Mesenchymal stem cell (in vitro differentiated cells and primary cell): ENCODE results near the gene ITK.

Experiments used
- DNase-seq: peaks from one replicate; pipeline ENCODE4 v3.0.0-alpha.2; 2013
- H2AFZ ChIP-seq: one replicate; pipeline ENCODE4 v1.6.1; 2013; ENCODE audit warnings: low read depth, mild to moderate bottlenecking, control low read depth, inconsistent platforms, low read length, moderate library complexity
- H2AK5ac ChIP-seq: 2 replicates; pipeline ENCODE4 v1.6.1; 2013; ENCODE audit warnings: low read length, moderate library complexity, mild to moderate bottlenecking, inconsistent platforms; ENCODE audit not compliant: severe bottlenecking
- H2BK120ac ChIP-seq: one replicate; pipeline ENCODE4 v1.6.1; 2013; ENCODE audit warnings: low read depth, mild to moderate bottlenecking, inconsistent platforms, low read length, moderate library complexity
- H2BK12ac ChIP-seq, 2 experiments: one replicate each; pipeline ENCODE4 v1.6.1; 2013; ENCODE audit warnings: inconsistent platforms in 2 of 2, low read length in 2 of 2, mild to moderate bottlenecking in 2 of 2, moderate library complexity in 2 of 2, control low read depth in 1 of 2
- H2BK15ac ChIP-seq: one replicate; pipeline ENCODE4 v1.6.1; 2013; ENCODE audit warnings: mild to moderate bottlenecking, low read depth, inconsistent platforms; ENCODE audit not compliant: poor library complexity, severe bottlenecking
- H2BK5ac ChIP-seq: 2 replicates; pipeline ENCODE4 v1.6.1; 2013; ENCODE audit warnings: low read depth, mild to moderate bottlenecking, low read length, control low read depth, inconsistent platforms; ENCODE audit not compliant: poor library complexity, severe bottlenecking
- H3K14ac ChIP-seq, 2 experiments: one replicate each; pipeline ENCODE4 v1.6.1; 2013; ENCODE audit warnings: inconsistent platforms in 2 of 2, low read length in 2 of 2, control low read depth in 1 of 2, mild to moderate bottlenecking in 1 of 2, moderate library complexity in 1 of 2
- H3K18ac ChIP-seq, 2 experiments: one replicate each; pipeline ENCODE4 v1.6.1; 2013; ENCODE audit warnings: inconsistent platforms in 2 of 2, low read length in 2 of 2, control low read depth in 1 of 2, low read depth in 1 of 2, mild to moderate bottlenecking in 1 of 2
- H3K23ac ChIP-seq, 2 experiments: one replicate each; pipeline ENCODE4 v1.6.1; 2013; ENCODE audit warnings: inconsistent platforms in 2 of 2, low read length in 2 of 2, mild to moderate bottlenecking in 2 of 2, moderate library complexity in 2 of 2, control low read depth in 1 of 2
- H3K27ac ChIP-seq: 2 replicates; pipeline ENCODE4 v1.5.1; 2013; ENCODE audit warnings: mild to moderate bottlenecking, moderate library complexity, low read length, control low read depth, inconsistent platforms; ENCODE audit not compliant: poor library complexity, severe bottlenecking
- H3K27me3 ChIP-seq, 2 experiments: 2 replicates each; pipeline versions ENCODE4 v1.6.1 to v1.7.0; 2013; ENCODE audit warnings: low read length in 2 of 2, mild to moderate bottlenecking in 2 of 2, moderate library complexity in 2 of 2, control low read depth in 1 of 2, inconsistent platforms in 1 of 2; ENCODE audit not compliant: control insufficient read depth in 1 of 2, insufficient read depth in 1 of 2
- H3K36me3 ChIP-seq, 2 experiments: 2 replicates each; pipeline versions ENCODE4 v1.6.1 to v1.7.0; 2013; ENCODE audit warnings: low read length in 2 of 2, control low read depth in 1 of 2, inconsistent platforms in 1 of 2, low read depth in 1 of 2, mild to moderate bottlenecking in 1 of 2; ENCODE audit not compliant: insufficient read depth in 2 of 2, control insufficient read depth in 1 of 2
- H3K4ac ChIP-seq, 2 experiments: one replicate each; pipeline ENCODE4 v1.6.1; 2013; ENCODE audit warnings: inconsistent platforms in 2 of 2, low read length in 2 of 2, mild to moderate bottlenecking in 2 of 2, moderate library complexity in 2 of 2, control low read depth in 1 of 2, low read depth in 1 of 2
- H3K4me1 ChIP-seq: 2 replicates; pipeline ENCODE4 v1.6.1; 2013; ENCODE audit warnings: low read depth, low read length, control low read depth; ENCODE audit not compliant: control insufficient read depth, insufficient read depth
- H3K4me2 ChIP-seq: 2 replicates; pipeline ENCODE4 v1.6.1; 2013; ENCODE audit warnings: low read length, mild to moderate bottlenecking, inconsistent platforms; ENCODE audit not compliant: poor library complexity, severe bottlenecking
- H3K4me3 ChIP-seq, 2 experiments: 2 replicates each; pipeline versions ENCODE4 v1.5.1 to v1.7.0; 2013; ENCODE audit warnings: low read length in 2 of 2, mild to moderate bottlenecking in 2 of 2, control low read depth in 1 of 2, low read depth in 1 of 2; ENCODE audit not compliant: insufficient read depth in 1 of 2
- H3K79me1 ChIP-seq: replicated peaks from 2 replicates; pipeline ENCODE4 v1.6.1; 2013; ENCODE audit warnings: mild to moderate bottlenecking, control low read depth, low read length, inconsistent platforms; ENCODE audit not compliant: poor library complexity, severe bottlenecking
- H3K9ac ChIP-seq: 2 replicates; pipeline ENCODE4 v1.7.0; 2013; ENCODE audit warnings: mild to moderate bottlenecking, low read length, moderate library complexity
- H3K9me3 ChIP-seq: 2 replicates; pipeline ENCODE4 v1.7.0; 2013; ENCODE audit warnings: mild to moderate bottlenecking, low read length; ENCODE audit not compliant: control insufficient read depth
- H4K8ac ChIP-seq: one replicate; pipeline ENCODE4 v1.6.1; 2013; ENCODE audit warnings: inconsistent platforms, mild to moderate bottlenecking, low read length, moderate library complexity
- H4K91ac ChIP-seq: one replicate; pipeline ENCODE4 v1.6.1; 2013; ENCODE audit warnings: mild to moderate bottlenecking, low read length, inconsistent platforms
- WGBS: methylation state at CpG from one replicate; pipeline ENCODE4 v1.1.7; 2013; ENCODE audit warnings: mixed read lengths; 5-methylcytosine and 5-hydroxymethylcytosine counted together

ITK gene

GRCh38 chr5:157290981-157291711, 110.5 kb downstream of the ITK start:
- Histone ChIP-seq H2BK15ac (no peak overlapping the region), H3K4me1 (peaks cover 16% of the 10 kb centered on the region), H3K4me3 (no peak overlapping the region), H3K4me2 (no peak overlapping the region), H2BK12ac (peak overlapping the region in 1 of 2 experiments; percentile 44), H3K9me3 (no peaks in the 10 kb centered on the region), H3K18ac (no peak overlapping the region), H3K27me3 (no peaks in the 10 kb centered on the region), H3K4ac (no peak overlapping the region), H2BK120ac (no peak overlapping the region), H3K23ac (no peak overlapping the region), H2BK5ac (peak overlapping the region; percentile 48), H2AFZ (no peak overlapping the region), H3K79me1 (peaks cover 4% of the 10 kb centered on the region), H3K9ac (no peak overlapping the region), H2AK5ac (peak overlapping the region; percentile 97), H4K8ac (peak overlapping the region; percentile 56), H3K27ac (peak overlapping the region; percentile 94), H4K91ac (no peak overlapping the region), H3K36me3 (peaks cover 2 to 16% of the 10 kb centered on the region in 2 experiments), H3K14ac (peak overlapping the region in 1 of 2 experiments; percentile 86)
- WGBS, result 71% methylated on average over 8 of the region's 10 CpGs
- peak; percentile 2 for DNase-seq

- peaks cover 4% of the 10 kb centered on the region for H3K79me1 ChIP-seq
- H3K36me3 ChIP-seq, result peaks cover 2 to 15% of the 10 kb centered on the region in 2 experiments
- no peak overlapping the region for H3K23ac ChIP-seq
- no peak overlapping the region for H2BK120ac ChIP-seq
- H4K91ac ChIP-seq, result no peak overlapping the region
- no peak overlapping the region for H3K4ac ChIP-seq
- no peak overlapping the region for H2AK5ac ChIP-seq
- no peak overlapping the region for H3K14ac ChIP-seq
- no peak overlapping the region for H2AFZ ChIP-seq
- H3K27ac ChIP-seq, result no peak overlapping the region
- no peak overlapping the region for H3K9ac ChIP-seq
- H3K9me3 ChIP-seq, result no peaks in the 10 kb centered on the region
- no peak overlapping the region for H4K8ac ChIP-seq
- H3K4me3 ChIP-seq, result no peak overlapping the region
- H3K27me3 ChIP-seq, result no peaks in the 10 kb centered on the region
- no peak overlapping the region for H3K4me2 ChIP-seq
- no peak overlapping the region for H2BK5ac ChIP-seq
- 100% methylated on average over 2 of the region's 3 CpGs for WGBS
- H3K18ac ChIP-seq, result no peak overlapping the region
- DNase-seq, result no peak
- no peak overlapping the region for H2BK12ac ChIP-seq
- no peak overlapping the region for H2BK15ac ChIP-seq
- H3K4me1 ChIP-seq, result peaks cover 10% of the 10 kb centered on the region
Observed at GRCh38 chr5:157292599-157292998, 112.0 kb downstream of the ITK start.

- H3K9ac ChIP-seq, result no peak overlapping the region
- H3K4me3 ChIP-seq, result no peak overlapping the region
- 78% methylated on average over 4 of the region's 7 CpGs for WGBS
- no peak overlapping the region for H2BK120ac ChIP-seq
- H4K8ac ChIP-seq, result no peak overlapping the region
- no peak overlapping the region for H2AFZ ChIP-seq
- peak overlapping the region; percentile 49 for H2AK5ac ChIP-seq
- no peak overlapping the region for H3K4me2 ChIP-seq
- H3K27me3 ChIP-seq, result no peaks in the 10 kb centered on the region
- no peak overlapping the region for H3K18ac ChIP-seq
- no peak overlapping the region for H2BK12ac ChIP-seq
- peaks cover 10% of the 10 kb centered on the region for H3K4me1 ChIP-seq
- H3K23ac ChIP-seq, result no peak overlapping the region
- H3K9me3 ChIP-seq, result no peaks in the 10 kb centered on the region
- H2BK5ac ChIP-seq, result no peak overlapping the region
- no peak overlapping the region for H3K4ac ChIP-seq
- DNase-seq, result no peak
- no peak overlapping the region for H4K91ac ChIP-seq
- peaks cover 0 to 18% of the 10 kb centered on the region in 2 experiments for H3K36me3 ChIP-seq
- no peak overlapping the region for H3K27ac ChIP-seq
- no peak overlapping the region for H2BK15ac ChIP-seq
- H3K79me1 ChIP-seq, result peaks cover 4% of the 10 kb centered on the region
- no peak overlapping the region for H3K14ac ChIP-seq
Observed at GRCh38 chr5:157294407-157295091, 113.9 kb downstream of the ITK start.

- Histone ChIP-seq H2BK15ac (no peak overlapping the region), H3K23ac (no peak overlapping the region), H4K91ac (no peak overlapping the region), H3K9ac (no peak overlapping the region), H3K9me3 (no peaks in the 10 kb centered on the region), H2BK12ac (no peak overlapping the region), H4K8ac (no peak overlapping the region), H3K27me3 (no peaks in the 10 kb centered on the region), H3K4me1 (peaks cover 8% of the 10 kb centered on the region), H3K4ac (no peak overlapping the region), H3K36me3 (peaks cover 0 to 18% of the 10 kb centered on the region in 2 experiments), H3K14ac (no peak overlapping the region), H2BK120ac (no peak overlapping the region), H3K4me3 (no peak overlapping the region), H3K4me2 (no peak overlapping the region), H2BK5ac (no peak overlapping the region), H3K27ac (no peak overlapping the region), H2AK5ac (no peak overlapping the region), H2AFZ (no peak overlapping the region), H3K79me1 (peaks cover 4% of the 10 kb centered on the region), H3K18ac (no peak overlapping the region)
- 94% methylated on average over 1 of the region's 1 CpG for WGBS
- no peak for DNase-seq
Observed at GRCh38 chr5:157295247-157295646, 114.6 kb downstream of the ITK start.
